ENCODE data around the gene SH2D7.
"Not testable (repeated sequence)": the region's sequence is repeated elsewhere in the genome, so short reads cannot be mapped to it uniquely, and the experiment has no call there.

Gene SH2D7

GRCh38 chr15:78148392-78149067 is 56.2 kb downstream of the SH2D7 start:
- DNase-seq = no peak
- Mint-ChIP-seq H3K36me3 (ENCODE audit: low read depth) (peaks cover 16% of the 10 kb centered on the region), H3K27ac (peak overlapping the region; percentile 90), H3K27me3 (no peaks in the 10 kb centered on the region), H3K4me1 (peaks cover 46% of the 10 kb centered on the region), H3K9me3 (no peaks in the 10 kb centered on the region), H3K4me3 (peak overlapping the region; percentile 87)
- peak; percentile 6 for ATAC-seq

- peak; percentile 100 for DNase-seq
- Mint-ChIP-seq H3K27ac (peak within 1 kb of the TSS; percentile 90), H3K27me3 (no peaks in the 10 kb centered on the region), H3K4me3 (peak within 1 kb of the TSS; percentile 87), H3K36me3 (ENCODE audit: low read depth) (peaks cover 17% of the 10 kb centered on the region), H3K4me1 (peaks cover 46% of the 10 kb centered on the region), H3K9me3 (no peaks in the 10 kb centered on the region)
- peak; percentile 90 for ATAC-seq
These were observed 56.9 kb downstream of the SH2D7 start, which contains the start of gene IDH3A for GRCh38 chr15:78149068-78149804. IDH3A (plus strand) TSS chr15:78149362; CDS start chr15:78149404, 42 bp downstream.

- H3K4me1 Mint-ChIP-seq = peaks cover 46% of the 10 kb centered on the region
- H3K27me3 Mint-ChIP-seq = no peaks in the 10 kb centered on the region
- H3K27ac Mint-ChIP-seq = peak overlapping the region; percentile 79
- DNase-seq (no peak), ATAC-seq (no peak)
- peak overlapping the region; percentile 87 for H3K4me3 Mint-ChIP-seq
- H3K9me3 Mint-ChIP-seq = no peaks in the 10 kb centered on the region
- H3K36me3 Mint-ChIP-seq (ENCODE audit: low read depth) = peaks cover 18% of the 10 kb centered on the region
These were observed 57.7 kb downstream of the SH2D7 start for GRCh38 chr15:78149805-78150751.

- not testable (repeated sequence) for DNase-seq, H3K9me3 Mint-ChIP-seq, H3K27me3 Mint-ChIP-seq
- peak; percentile 9 for ATAC-seq
- H3K4me3 Mint-ChIP-seq = peak overlapping the region; percentile 87
- H3K27ac Mint-ChIP-seq = peak overlapping the region; percentile 44
- H3K4me1 Mint-ChIP-seq = peaks cover 46% of the 10 kb centered on the region
- peaks cover 20% of the 10 kb centered on the region for H3K36me3 Mint-ChIP-seq (ENCODE audit: low read depth)
These were observed 58.7 kb downstream of the SH2D7 start for GRCh38 chr15:78151075-78151474.

All from activated naive CD8-positive, alpha-beta T cell treated with anti-CD3 and anti-CD28 coated beads, Interleukin-2, amount 50 U/mL, for 24 hours (primary cell).